ENCODE data around the gene GRPEL2.

Gene GRPEL2

GRCh38 chr5:149392718-149393117 lies 47.4 kb downstream of the GRPEL2 start:
- CTCF ChIA-PET, result interaction anchor here (0.5 to 1.2 kb wide), 2 partner anchors 21 to 78 kb away, joined by 3 read pairs; no protein-coding TSS in a partner anchor
- no peak overlapping the region for H3K4me3 ChIP-seq (ENCODE audit: low read depth, low read length)
- H3K9me3 ChIP-seq (ENCODE audit: control insufficient read depth, insufficient read depth, low read depth, low read length), result no peaks in the 10 kb centered on the region
- H3K36me3 ChIP-seq (ENCODE audit: control insufficient read depth in 2 of 2, insufficient read depth in 1 of 2, low read length in 2 of 2), result no peaks in the 10 kb centered on the region
- POLR2A ChIA-PET, result no interaction called here
- no peak overlapping the region for H3K27ac ChIP-seq (ENCODE audit: extremely low read depth, low read depth, low read length)
- no peaks in the 10 kb centered on the region for H3K4me1 ChIP-seq (ENCODE audit: control insufficient read depth, insufficient read depth, low read length)
- TF ChIP-seq FEZF1 (tag by site-specific recombination; IDR thresholded peaks at IDR 0.05) (no peak), ZNF175 (tag by site-specific recombination; IDR thresholded peaks at IDR 0.05) (no peak), ZNF248 (tag by site-specific recombination; IDR thresholded peaks at IDR 0.05) (no peak), ZBTB11 (tag by site-specific recombination; conservative IDR thresholded peaks at IDR 0.05; ENCODE audit: low read depth) (no peak), ZNF184 (tag by site-specific recombination; IDR thresholded peaks at IDR 0.05) (no peak), ZNF423 (tag by site-specific recombination; IDR thresholded peaks at IDR 0.05) (no peak), KLF16 (tag by site-specific recombination; IDR thresholded peaks at IDR 0.05) (no peak), ZBTB21 (tag by site-specific recombination; IDR thresholded peaks at IDR 0.05) (no peak), ZNF266 (tag by site-specific recombination; IDR thresholded peaks at IDR 0.05; ENCODE audit: low read depth) (no peak), ZNF223 (tag by site-specific recombination; IDR thresholded peaks at IDR 0.05) (no peak), KLF10 (tag by site-specific recombination; IDR thresholded peaks at IDR 0.05) (no peak), ZBTB48 (tag by site-specific recombination; IDR thresholded peaks at IDR 0.05) (no peak), ZNF132 (tag by site-specific recombination; IDR thresholded peaks at IDR 0.05; ENCODE audit: borderline replicate concordance) (no peak), ZNF544 (tag by site-specific recombination; IDR thresholded peaks at IDR 0.05) (no peak), SP2 (tag by site-specific recombination; IDR thresholded peaks at IDR 0.05) (no peak), ZNF830 (tag by site-specific recombination; IDR thresholded peaks at IDR 0.05; ENCODE audit: low read depth) (no peak), ZNF169 (tag by site-specific recombination; IDR thresholded peaks at IDR 0.05) (peak; percentile 82), ELK4 (IDR thresholded peaks at IDR 0.05; ENCODE audit: borderline replicate concordance, low read depth, low read length) (no peak), ZNF654 (tag by site-specific recombination; IDR thresholded peaks at IDR 0.05; ENCODE audit: low read depth) (no peak), ZNF24 (tag by site-specific recombination; IDR thresholded peaks at IDR 0.05) (no peak), GLIS1 (tag by site-specific recombination; IDR thresholded peaks at IDR 0.05) (no peak), ZFP41 (tag by site-specific recombination; IDR thresholded peaks at IDR 0.05; ENCODE audit: borderline replicate concordance) (no peak), ZNF585B (tag by site-specific recombination; IDR thresholded peaks at IDR 0.05) (no peak), ZNF16 (tag by site-specific recombination; IDR thresholded peaks at IDR 0.05; ENCODE audit: low read depth) (no peak), ZFP3 (tag by site-specific recombination; IDR thresholded peaks at IDR 0.05; ENCODE audit: low read depth) (no peak), YY2 (tag by site-specific recombination; IDR thresholded peaks at IDR 0.05) (no peak), SETDB1 (IDR thresholded peaks at IDR 0.05; ENCODE audit: insufficient read length, low read length) (no peak), KLF8 (tag by site-specific recombination; IDR thresholded peaks at IDR 0.05) (no peak), ZNF529 (tag by site-specific recombination; IDR thresholded peaks at IDR 0.05; ENCODE audit: insufficient replicate concordance) (no peak), ZFP37 (tag by site-specific recombination; IDR thresholded peaks at IDR 0.05) (0 out of 2 replicates have a peak, but pooled peaks have one; percentile 35)
- TF ChIP-seq, protein P1, sequence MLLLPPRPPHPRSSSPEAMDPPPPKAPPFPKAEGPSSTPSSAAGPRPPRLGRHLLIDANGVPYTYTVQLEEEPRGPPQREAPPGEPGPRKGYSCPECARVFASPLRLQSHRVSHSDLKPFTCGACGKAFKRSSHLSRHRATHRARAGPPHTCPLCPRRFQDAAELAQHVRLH (tag by site-specific recombination; IDR thresholded peaks at IDR 0.05), result no peak
- TF ChIP-seq, protein P2, sequence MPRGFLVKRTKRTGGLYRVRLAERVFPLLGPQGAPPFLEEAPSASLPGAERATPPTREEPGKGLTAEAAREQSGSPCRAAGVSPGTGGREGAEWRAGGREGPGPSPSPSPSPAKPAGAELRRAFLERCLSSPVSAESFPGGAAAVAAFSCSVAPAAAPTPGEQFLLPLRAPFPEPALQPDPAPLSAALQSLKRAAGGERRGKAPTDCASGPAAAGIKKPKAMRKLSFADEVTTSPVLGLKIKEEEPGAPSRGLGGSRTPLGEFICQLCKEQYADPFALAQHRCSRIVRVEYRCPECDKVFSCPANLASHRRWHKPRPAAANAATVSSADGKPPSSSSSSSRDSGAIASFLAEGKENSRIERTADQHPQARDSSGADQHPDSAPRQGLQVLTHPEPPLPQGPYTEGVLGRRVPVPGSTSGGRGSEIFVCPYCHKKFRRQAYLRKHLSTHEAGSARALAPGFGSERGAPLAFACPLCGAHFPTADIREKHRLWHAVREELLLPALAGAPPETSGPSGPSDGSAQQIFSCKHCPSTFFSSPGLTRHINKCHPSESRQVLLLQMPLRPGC (tag by site-specific recombination; IDR thresholded peaks at IDR 0.05), result no peak
- TF ChIP-seq, protein P3, sequence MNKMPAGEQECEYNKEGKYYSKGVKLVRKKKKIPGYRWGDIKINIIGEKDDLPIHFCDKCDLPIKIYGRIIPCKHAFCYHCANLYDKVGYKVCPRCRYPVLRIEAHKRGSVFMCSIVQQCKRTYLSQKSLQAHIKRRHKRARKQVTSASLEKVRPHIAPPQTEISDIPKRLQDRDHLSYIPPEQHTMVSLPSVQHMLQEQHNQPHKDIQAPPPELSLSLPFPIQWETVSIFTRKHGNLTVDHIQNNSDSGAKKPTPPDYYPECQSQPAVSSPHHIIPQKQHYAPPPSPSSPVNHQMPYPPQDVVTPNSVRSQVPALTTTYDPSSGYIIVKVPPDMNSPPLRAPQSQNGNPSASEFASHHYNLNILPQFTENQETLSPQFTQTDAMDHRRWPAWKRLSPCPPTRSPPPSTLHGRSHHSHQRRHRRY (tag by site-specific recombination; IDR thresholded peaks at IDR 0.05), result no peak
